WERI-Rb-1 (cell line): ENCODE results near the gene RGL1.
A peak's percentile ranks its signal among the peaks of the same experiment; 100 is the strongest.

Source experiments
- DNase-seq: peaks from one replicate; pipeline ENCODE4 v3.0.0-alpha.2; 2020
- H3K27ac ChIP-seq: fragments of 250-450 bp; sonication (Bioruptor Pico); 2 replicates; pipeline ENCODE4 v1.5.1; 2020; ENCODE audit warnings: mild to moderate bottlenecking, moderate library complexity
- H3K27me3 ChIP-seq: fragments of 250-450 bp; sonication (Bioruptor Pico); 2 replicates; pipeline ENCODE4 v1.5.1; 2021; ENCODE audit warnings: mild to moderate bottlenecking, low read depth, moderate library complexity; ENCODE audit not compliant: insufficient read depth, severe bottlenecking
- H3K36me3 ChIP-seq: fragments of 250-450 bp; sonication (Bioruptor Pico); 2 replicates; pipeline ENCODE4 v1.5.1; 2020; ENCODE audit warnings: mild to moderate bottlenecking, moderate library complexity
- H3K4me3 ChIP-seq: 2 replicates; pipeline ENCODE4 v1.5.1; 2011; ENCODE audit warnings: low read depth, mild to moderate bottlenecking, control low read depth, low read length
- H3K9me3 ChIP-seq: fragments of 250-450 bp; sonication (Bioruptor Pico); 2 replicates; pipeline ENCODE4 v1.5.1; 2021; ENCODE audit warnings: mild to moderate bottlenecking, moderate library complexity; ENCODE audit not compliant: severe bottlenecking
- TF ChIP-seq, protein P1 (sequence below): IDR thresholded peaks from 2 replicates; pipeline ENCODE4 v1.5.1; 2011; ENCODE audit warnings: low read depth, mild to moderate bottlenecking, control low read depth, inconsistent platforms, low read length

Gene RGL1

GRCh38 chr1:183914276-183914675, 109.4 kb downstream of the RGL1 start:
- H3K4me3 ChIP-seq = no peak overlapping the region
- H3K27ac ChIP-seq = no peak overlapping the region
- H3K36me3 ChIP-seq = peaks cover 5% of the 10 kb centered on the region; the same call in 1 of the 2 replicates
- no peaks in the 10 kb centered on the region for H3K9me3 ChIP-seq
- H3K27me3 ChIP-seq = no peaks in the 10 kb centered on the region
- TF ChIP-seq, protein P1, sequence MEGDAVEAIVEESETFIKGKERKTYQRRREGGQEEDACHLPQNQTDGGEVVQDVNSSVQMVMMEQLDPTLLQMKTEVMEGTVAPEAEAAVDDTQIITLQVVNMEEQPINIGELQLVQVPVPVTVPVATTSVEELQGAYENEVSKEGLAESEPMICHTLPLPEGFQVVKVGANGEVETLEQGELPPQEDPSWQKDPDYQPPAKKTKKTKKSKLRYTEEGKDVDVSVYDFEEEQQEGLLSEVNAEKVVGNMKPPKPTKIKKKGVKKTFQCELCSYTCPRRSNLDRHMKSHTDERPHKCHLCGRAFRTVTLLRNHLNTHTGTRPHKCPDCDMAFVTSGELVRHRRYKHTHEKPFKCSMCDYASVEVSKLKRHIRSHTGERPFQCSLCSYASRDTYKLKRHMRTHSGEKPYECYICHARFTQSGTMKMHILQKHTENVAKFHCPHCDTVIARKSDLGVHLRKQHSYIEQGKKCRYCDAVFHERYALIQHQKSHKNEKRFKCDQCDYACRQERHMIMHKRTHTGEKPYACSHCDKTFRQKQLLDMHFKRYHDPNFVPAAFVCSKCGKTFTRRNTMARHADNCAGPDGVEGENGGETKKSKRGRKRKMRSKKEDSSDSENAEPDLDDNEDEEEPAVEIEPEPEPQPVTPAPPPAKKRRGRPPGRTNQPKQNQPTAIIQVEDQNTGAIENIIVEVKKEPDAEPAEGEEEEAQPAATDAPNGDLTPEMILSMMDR = no peak
- no peak for DNase-seq

DNA sequence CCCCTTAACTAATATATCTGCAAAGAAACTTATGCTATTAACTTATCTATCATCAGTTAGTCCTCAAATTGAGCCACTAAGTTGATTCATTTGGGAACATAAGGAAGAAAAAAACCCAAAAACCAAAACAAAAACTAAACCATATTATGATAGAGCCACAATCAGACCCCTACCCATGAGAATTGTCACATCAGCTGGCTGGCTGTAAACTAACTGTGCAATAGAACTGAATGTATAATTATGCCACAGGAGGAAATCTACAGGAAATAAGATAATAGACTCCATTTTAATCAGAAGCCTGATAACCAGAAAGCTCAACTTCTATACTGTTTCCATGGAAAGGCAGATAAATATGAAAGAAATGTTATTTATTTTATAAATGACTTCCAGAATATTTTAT, 110.0 kb downstream of the RGL1 start:
- no peak for DNase-seq

GRCh38 chr1:183915625-183916510, 110.9 kb downstream of the RGL1 start:
- H3K27ac ChIP-seq = no peak overlapping the region
- peak; percentile 64 for DNase-seq
- H3K4me3 ChIP-seq = no peak overlapping the region

More for the DNA sequence above, 110.0 kb downstream of the RGL1 start:
- TF ChIP-seq, protein P1 = no peak
- Histone ChIP-seq H3K27ac (no peak overlapping the region), H3K9me3 (no peaks in the 10 kb centered on the region), H3K36me3 (peaks cover 5% of the 10 kb centered on the region; the same call in 1 of the 2 replicates), H3K4me3 (no peak overlapping the region), H3K27me3 (no peaks in the 10 kb centered on the region)

DNA sequence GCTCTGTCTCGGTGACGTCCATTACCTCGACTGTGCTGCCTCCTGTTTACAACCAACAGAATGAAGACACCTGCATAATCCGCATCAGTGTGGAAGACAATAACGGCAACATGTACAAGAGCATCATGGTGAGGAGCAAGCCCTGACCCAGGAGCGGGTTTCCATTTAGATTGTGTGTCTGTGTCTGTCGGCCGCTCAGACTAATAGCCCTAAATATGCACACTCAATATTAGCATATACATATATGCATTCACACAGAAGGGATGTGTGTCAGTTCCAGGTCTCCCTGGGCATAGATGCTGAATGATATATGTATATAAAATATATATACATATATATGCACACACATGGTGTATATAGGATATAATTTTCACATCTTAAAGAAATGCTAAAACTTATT, 111.7 kb downstream of the RGL1 start:
- no peaks in the 10 kb centered on the region for H3K9me3 ChIP-seq
- no peak overlapping the region for H3K4me3 ChIP-seq
- peaks cover 5% of the 10 kb centered on the region; the same call in 1 of the 2 replicates for H3K36me3 ChIP-seq
- TF ChIP-seq, protein P1 = no peak
- H3K27me3 ChIP-seq = no peaks in the 10 kb centered on the region
- H3K27ac ChIP-seq = no peak overlapping the region
- DNase-seq = no peak

More at GRCh38 chr1:183915625-183916510, 110.9 kb downstream of the RGL1 start:
- no peaks in the 10 kb centered on the region for H3K27me3 ChIP-seq
- H3K36me3 ChIP-seq = peaks cover 5% of the 10 kb centered on the region; the same call in 1 of the 2 replicates
- no peaks in the 10 kb centered on the region for H3K9me3 ChIP-seq
- TF ChIP-seq, protein P1 = peak; percentile 64

DNA sequence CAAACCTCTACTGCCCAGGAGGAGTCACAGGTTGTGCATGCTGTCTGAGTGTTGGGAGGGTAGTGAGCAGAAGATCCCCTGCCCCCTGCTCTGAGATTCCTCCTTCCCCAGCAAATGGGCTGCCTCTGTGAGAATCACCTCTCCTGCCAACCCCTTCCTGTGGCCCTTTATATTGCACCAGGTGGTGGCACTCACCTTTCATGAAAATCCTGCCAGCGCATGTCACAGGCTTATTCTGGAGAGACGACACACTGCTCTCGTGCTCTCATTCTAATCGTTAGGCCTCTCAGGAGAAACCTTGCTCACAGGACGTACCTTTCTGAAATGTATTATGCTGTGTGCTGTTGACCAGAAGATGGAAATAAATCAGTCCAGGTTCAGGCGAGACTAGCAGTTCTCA, 113.7 kb downstream of the RGL1 start:
- Histone ChIP-seq H3K9me3 (no peaks in the 10 kb centered on the region), H3K27me3 (no peaks in the 10 kb centered on the region), H3K36me3 (no peaks in the 10 kb centered on the region), H3K27ac (no peak overlapping the region), H3K4me3 (no peak overlapping the region)
- TF ChIP-seq, protein P1 = 0 out of 2 replicates have a peak, but pooled peaks have one; percentile 8
- DNase-seq = peak; percentile 22
